Measurements from ENCODE around the gene RAB7A.
"Not testable (repeated sequence)": the region's sequence is repeated elsewhere in the genome, so short reads cannot be mapped to it uniquely, and the experiment has no call there.

RAB7A gene

GRCh38 chr3:128760881-128761280, 34.9 kb downstream of the RAB7A start:
- DNase-seq, result no peak

- DNase-seq, result no peak
These were observed 35.4 kb downstream of the RAB7A start for GRCh38 chr3:128761392-128761791.

DNA sequence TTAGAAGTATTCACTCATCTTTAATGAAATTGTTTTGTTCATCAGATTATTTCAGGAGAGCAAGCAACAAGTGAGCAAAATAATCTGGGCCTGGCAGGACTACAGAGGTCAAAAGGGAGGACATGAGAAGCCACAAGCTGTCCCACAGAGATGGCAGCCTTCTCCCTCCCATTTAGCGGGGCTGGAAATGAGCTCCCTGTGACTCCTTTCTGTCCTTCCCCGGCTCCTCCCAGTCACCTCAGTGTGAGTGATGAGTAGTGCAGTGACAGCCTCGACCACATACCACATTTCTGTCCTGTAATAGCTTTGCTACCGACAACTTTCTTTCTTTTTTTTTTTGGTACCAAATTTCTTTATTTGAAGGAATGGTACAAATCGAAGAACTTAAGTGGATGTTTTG, 38.0 kb downstream of the RAB7A start:
- no peak for DNase-seq

DNA sequence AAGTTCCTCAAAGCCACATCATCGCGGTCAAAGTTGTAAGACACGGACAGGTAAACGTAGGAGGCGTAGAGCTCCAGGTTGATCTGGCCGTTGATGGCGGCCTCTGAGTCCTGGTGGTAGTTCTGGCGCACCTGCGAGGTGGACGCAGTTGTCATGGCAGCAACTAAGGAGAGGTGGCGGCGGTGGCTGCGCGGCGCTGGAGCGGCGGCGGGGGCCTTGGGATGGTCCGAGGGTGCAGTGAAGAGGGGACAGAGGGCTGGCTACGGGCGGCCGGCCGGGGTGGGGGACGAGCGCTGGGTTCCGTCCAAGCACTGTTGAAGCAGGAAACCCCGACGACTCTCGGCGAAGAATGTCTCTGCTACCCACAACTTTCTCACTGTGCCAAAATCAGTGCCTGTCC, 38.9 kb downstream of the RAB7A start:
- DNase-seq, result no peak

DNA sequence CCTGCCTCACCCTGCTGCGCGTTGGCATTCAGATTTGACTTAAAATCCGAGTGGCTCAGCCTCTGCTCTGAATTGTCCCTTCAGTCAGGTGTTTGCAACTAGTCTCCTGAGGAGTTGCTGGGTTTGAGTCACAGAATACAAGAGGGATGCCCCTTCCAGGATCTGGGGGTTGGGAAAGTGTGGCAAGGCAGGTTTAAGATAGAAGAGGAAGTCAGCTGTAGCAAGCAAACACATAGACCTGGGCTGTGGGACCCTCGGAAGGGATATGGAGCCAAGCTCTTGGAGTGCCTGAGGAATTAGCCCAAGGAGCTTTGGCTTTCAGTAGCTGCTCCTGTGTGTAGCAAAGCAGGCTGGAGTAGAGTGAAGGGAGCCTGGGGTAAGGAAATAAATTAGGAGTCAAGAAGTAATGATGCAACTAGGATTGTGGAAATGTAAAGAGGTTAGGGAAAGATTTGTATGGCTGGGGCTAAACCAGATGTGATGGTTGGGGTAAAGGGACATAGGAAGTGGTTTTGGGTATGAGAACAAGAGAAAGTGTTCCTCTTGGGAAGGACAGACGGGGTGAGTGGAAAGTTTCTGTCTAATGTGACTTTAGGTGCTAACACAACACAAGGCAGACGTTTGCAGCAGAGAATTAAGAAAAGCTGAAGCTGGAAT, 41.2 kb downstream of the RAB7A start:
- DNase-seq, result no peak

DNA sequence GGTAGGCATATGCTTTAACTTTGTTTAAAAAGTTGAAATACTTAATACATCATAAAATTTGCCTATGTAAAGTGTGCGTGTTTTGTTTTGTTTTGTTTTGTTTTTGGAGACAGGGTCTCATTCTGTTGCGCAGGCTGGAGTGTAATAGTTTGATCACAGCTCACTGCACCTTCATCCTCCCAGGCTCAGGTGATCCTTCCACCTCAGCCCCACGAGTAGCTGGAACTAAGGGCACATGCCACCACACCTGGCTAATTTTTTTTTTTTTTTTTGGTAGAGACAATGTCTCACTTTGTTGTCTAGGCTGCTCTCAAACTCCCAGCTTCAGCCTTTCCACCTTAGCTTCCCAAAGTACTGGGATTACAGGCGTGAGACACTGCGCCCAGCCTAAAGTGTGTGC, 42.5 kb downstream of the RAB7A start:
- DNase-seq, result no peak

DNA sequence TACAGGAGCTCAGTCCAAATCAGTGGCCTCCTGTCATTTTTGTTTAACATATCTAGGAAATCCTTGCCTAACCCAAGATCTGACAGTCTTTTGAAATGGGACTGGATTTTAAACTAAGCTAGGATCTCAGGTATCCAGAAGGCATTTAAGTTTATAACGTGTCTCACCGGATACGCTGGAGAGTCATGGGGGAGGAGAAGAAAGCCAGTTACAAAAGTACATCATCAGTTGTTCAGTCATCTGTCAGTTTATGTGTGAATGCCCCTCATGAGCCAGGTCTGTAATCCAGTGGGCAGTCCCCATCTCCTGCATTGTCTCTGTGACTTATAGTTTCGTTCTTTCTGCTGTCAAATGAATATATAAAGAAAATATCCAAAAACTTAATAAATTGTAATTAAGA, 44.4 kb downstream of the RAB7A start:
- no peak for DNase-seq

DNA sequence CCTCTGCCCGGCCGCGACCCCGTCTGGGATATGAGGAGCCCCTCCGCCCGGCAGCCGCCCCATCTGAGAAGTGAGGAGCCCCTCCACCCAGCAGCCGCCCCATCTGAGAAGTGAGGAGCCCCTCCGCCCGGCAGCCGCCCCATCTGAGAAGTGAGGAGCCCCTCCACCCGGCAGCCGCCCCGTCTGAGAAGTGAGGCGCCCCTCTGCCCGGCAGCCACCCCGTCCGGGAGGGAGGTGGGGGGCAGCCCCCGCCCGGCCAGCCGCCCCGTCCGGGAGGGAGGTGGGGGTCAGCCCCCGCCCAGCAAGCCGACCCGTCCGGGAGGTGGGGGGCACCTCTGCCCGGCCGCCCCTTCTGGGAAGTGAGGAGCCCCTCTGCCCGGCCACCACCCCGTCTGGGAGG, 47.2 kb downstream of the RAB7A start:
- DNase-seq, result not testable (repeated sequence)

DNA sequence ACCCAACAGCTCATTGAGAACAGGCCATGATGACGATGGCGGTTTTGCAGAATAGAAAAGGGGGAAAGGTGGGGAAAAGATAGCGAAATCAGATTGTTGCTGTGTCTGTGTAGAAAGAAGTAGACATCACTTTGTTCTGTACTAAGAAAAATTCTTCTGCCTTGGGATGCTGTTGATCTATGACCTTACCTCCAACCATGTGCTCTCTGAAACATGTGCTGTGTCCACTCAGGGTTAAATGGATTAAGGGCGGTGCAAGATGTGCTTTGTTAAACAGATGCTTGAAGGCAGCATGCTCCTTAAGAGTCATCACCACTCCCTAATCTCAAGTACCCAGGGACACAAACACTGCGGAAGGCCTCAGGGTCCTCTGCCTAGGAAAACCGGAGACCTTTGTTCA, 47.6 kb downstream of the RAB7A start:
- DNase-seq, result not testable (repeated sequence)

DNA sequence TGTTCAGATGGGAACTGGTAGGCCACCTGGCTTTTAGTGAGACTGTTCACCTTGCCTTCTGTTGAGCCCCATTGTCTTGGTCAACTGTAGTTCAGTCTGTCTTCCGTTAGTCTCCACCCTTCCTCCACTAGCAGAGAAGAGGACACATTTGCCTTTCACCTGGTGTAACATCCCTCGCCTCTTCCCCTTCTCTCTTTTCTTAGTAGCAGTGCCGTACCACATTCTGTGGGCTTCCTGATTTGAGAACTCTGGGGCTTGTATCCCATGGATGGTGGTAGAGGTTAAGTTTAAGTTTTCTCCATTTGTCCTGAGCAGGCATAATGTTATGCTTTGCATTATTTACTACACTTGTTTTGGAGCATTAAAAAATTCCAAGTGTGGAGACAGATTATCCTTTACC, 49.3 kb downstream of the RAB7A start:
- no peak for DNase-seq

- DNase-seq, result no peak
These were observed 50.0 kb downstream of the RAB7A start for GRCh38 chr3:128775906-128776542.

GRCh38 chr3:128780101-128780837, 54.3 kb downstream of the RAB7A start:
- DNase-seq, result no peak

- DNase-seq, result no peak
These were observed 55.2 kb downstream of the RAB7A start for GRCh38 chr3:128781164-128781563.

GRCh38 chr3:128782282-128783146, 56.5 kb downstream of the RAB7A start:
- no peak for DNase-seq

DNA sequence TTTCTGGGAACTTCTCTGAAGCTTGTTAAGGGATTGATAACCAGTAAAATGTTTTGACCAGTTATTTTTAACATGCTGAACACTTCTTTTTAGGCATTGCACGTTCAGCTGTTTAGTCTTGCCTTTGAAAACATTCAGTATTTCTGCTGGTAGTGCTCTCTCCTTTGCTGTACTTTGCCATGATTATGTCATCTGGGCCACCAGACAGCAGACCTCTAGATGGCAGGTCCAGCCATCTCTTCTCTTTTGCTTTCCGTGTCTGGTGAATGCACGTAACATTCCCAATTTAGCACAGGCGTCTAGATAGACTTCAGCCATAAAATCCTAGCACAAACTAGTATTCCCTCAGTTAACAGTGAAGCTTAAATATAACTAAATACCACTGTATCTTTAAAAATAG, 57.8 kb downstream of the RAB7A start:
- no peak for DNase-seq

GRCh38 chr3:128784232-128784631, 58.2 kb downstream of the RAB7A start:
- peak; percentile 51 for DNase-seq

DNA sequence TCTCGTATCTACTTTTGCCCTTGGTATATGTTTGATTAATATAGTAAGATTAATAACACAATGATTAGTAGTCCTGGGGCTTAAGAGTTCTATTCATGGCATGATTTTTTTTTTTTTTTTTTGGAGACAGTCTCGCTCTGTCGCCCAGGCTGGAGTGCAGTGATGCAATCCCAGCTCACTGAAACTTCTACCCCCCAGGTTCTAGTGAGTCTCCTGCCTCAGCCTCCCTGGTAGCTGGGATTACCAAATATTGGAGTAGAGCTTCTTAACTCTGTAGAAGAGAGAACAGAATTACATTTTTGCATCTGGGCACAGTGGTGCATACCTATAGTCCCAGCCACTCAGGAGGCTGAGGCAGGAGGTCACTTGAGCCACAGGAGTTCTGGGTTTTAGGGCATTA, 58.9 kb downstream of the RAB7A start:
- DNase-seq, result no peak

GRCh38 chr3:128786434-128787020, 60.5 kb downstream of the RAB7A start:
- DNase-seq, result no peak

DNA sequence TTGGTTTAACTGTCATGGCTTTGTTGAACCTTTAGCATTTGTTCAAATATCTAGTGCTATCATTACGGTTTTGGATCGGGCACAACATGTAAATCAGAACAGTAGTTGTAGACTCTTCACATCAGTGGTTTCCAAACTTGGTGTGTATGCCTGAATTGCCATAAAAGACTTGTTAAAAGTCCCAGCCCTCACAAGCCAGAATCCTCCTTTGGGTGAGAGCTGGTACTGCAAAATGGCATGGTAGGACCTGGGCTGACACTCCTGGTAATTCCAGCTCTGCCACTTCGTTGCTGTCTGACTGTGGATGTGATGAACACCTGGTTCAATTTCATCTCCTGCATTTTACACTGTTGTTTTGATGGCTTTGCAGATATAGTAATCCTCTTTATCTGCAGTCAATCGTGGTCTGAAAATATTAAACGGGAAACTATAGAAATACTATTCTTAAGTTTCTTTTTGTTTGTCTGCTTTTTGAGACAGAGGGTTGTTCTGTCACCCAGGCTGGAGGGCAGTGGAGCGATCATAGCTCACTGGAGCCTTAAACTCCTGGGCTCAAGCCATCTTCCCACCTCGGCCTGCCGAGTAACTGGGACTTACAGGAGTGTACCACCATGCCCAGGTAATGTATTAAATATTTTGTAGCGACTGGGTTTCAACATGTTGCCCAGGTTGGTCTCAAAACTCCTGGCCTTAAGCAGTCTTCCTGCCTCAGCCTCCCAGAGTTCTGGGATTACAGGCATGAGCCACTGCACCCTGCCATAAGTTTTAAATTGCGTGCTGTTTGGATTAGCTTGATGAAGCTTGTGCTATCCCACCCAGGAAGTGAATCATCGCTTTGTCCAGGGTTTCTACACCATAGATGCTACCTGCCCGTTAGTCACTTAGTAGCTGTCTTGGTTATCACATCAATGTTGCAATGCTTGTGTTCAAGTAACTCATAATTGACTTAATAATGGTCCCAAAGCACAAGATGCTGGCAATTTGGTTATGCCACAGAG, 61.6 kb downstream of the RAB7A start:
- peak; percentile 56 for DNase-seq

GRCh38 chr3:128788268-128788869, 62.4 kb downstream of the RAB7A start:
- no peak for DNase-seq

All from CD4-positive, alpha-beta T cell treated with Interleukin-15 for 1 hour (primary cell).